ENCODE measurements around the gene DACH1.

GRCh38 chr13:71659404-71659803 lies 207.6 kb downstream of the DACH1 start:
- TF ChIP-seq RAD21 (IDR thresholded peaks at IDR 0.05; ENCODE audit: low read depth) (no peak), POLR2A (IDR thresholded peaks at IDR 0.05; ENCODE audit: borderline replicate concordance, extremely low read depth, insufficient read depth, insufficient read length) (no peak), CBX3 (IDR thresholded peaks at IDR 0.05; ENCODE audit: low read depth) (no peak), EZH2 (IDR thresholded peaks at IDR 0.05) (no peak), EZH2phosphoT487 (IDR thresholded peaks at IDR 0.05; ENCODE audit: borderline replicate concordance) (no peak), EGR1 (IDR thresholded peaks at IDR 0.05; ENCODE audit: low read depth) (no peak), ELF1 (IDR thresholded peaks at IDR 0.05; ENCODE audit: borderline replicate concordance, low read depth) (no peak), ZNF274 (IDR thresholded peaks at IDR 0.05; ENCODE audit: low read depth, low read length) (no peak), POLR2AphosphoS5 (IDR thresholded peaks at IDR 0.05; ENCODE audit: low read depth, low read length) (no peak)
- TF ChIP-seq, protein P1, sequence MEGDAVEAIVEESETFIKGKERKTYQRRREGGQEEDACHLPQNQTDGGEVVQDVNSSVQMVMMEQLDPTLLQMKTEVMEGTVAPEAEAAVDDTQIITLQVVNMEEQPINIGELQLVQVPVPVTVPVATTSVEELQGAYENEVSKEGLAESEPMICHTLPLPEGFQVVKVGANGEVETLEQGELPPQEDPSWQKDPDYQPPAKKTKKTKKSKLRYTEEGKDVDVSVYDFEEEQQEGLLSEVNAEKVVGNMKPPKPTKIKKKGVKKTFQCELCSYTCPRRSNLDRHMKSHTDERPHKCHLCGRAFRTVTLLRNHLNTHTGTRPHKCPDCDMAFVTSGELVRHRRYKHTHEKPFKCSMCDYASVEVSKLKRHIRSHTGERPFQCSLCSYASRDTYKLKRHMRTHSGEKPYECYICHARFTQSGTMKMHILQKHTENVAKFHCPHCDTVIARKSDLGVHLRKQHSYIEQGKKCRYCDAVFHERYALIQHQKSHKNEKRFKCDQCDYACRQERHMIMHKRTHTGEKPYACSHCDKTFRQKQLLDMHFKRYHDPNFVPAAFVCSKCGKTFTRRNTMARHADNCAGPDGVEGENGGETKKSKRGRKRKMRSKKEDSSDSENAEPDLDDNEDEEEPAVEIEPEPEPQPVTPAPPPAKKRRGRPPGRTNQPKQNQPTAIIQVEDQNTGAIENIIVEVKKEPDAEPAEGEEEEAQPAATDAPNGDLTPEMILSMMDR (IDR thresholded peaks at IDR 0.05 in 2 of 3, conservative IDR thresholded peaks at IDR 0.05 in 1 of 3; ENCODE audit: borderline replicate concordance in 1 of 3, insufficient read depth in 1 of 3, low read depth in 2 of 3, low read length in 2 of 3), result no peak
- TF ChIP-seq, protein P2, sequence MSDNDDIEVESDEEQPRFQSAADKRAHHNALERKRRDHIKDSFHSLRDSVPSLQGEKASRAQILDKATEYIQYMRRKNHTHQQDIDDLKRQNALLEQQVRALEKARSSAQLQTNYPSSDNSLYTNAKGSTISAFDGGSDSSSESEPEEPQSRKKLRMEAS (IDR thresholded peaks at IDR 0.05), result no peak

Data from HCT116 (cell line).